ENCODE measurements around the gene NINL. TPM values are rescaled to one million over a fixed set of nuclear protein-coding genes. Genes with fewer than 3 reads are reported as not detected.

The NINL gene
- total and polyA plus RNA-seq, 4 donors = 1.9 to 3.6 (median 2.8) TPM

GRCh38 chr20:25552977-25553376, 32.4 kb downstream of the NINL start:
- Histone ChIP-seq H3K27ac (ENCODE audit: low read depth in 1 of 2, low read length in 2 of 2) (no peak overlapping the region), H3K36me3 (ENCODE audit: control insufficient read depth in 4 of 4, insufficient read depth in 3 of 4, low read depth in 1 of 4, low read length in 3 of 4) (no peaks in the 10 kb centered on the region), H3K9ac (ENCODE audit: low read depth in 1 of 2, low read length in 2 of 2) (no peak overlapping the region), H3K9me3 (ENCODE audit: control insufficient read depth in 4 of 4, low read length in 3 of 4) (no peaks in the 10 kb centered on the region), H3K4me3 (ENCODE audit: low read depth in 1 of 3, low read length in 3 of 3) (no peak overlapping the region), H3K4me1 (ENCODE audit: control insufficient read depth in 4 of 4, insufficient read depth in 4 of 4, low read length in 3 of 4) (peaks cover 0 to 12% (median 6%) of the 10 kb centered on the region in 4 donors), H3K27me3 (ENCODE audit: control insufficient read depth in 4 of 4, insufficient read depth in 4 of 4, low read length in 3 of 4) (no peaks in the 10 kb centered on the region)
- no peak for DNase-seq (ENCODE audit: low spot score)
- whole genome bisulfite sequencing = 96% methylated on average over 5 of the region's 5 CpGs
- TF ChIP-seq REST (IDR thresholded peaks at IDR 0.05) (no peak), FOXA2 (IDR thresholded peaks at IDR 0.05) (no peak), ATF3 (IDR thresholded peaks at IDR 0.05) (no peak), CTCF (IDR thresholded peaks at IDR 0.05; ENCODE audit: low read depth, low read length, missing input control) (no peak), YY1 (IDR thresholded peaks at IDR 0.05) (no peak), HNF4G (IDR thresholded peaks at IDR 0.05) (no peak)

GRCh38 chr20:25551413-25552215, 33.7 kb downstream of the NINL start:
- no peaks in the 10 kb centered on the region for H3K9me3 ChIP-seq (ENCODE audit: control insufficient read depth in 4 of 4, low read length in 3 of 4)
- no peaks in the 10 kb centered on the region for H3K36me3 ChIP-seq (ENCODE audit: control insufficient read depth in 4 of 4, insufficient read depth in 3 of 4, low read depth in 1 of 4, low read length in 3 of 4)
- no peak overlapping the region for H3K4me3 ChIP-seq (ENCODE audit: low read depth in 1 of 3, low read length in 3 of 3)
- no peak overlapping the region for H3K9ac ChIP-seq (ENCODE audit: low read depth in 1 of 2, low read length in 2 of 2)
- 88% methylated on average over 6 of the region's 6 CpGs for WGBS
- H3K4me1 ChIP-seq (ENCODE audit: control insufficient read depth in 4 of 4, insufficient read depth in 4 of 4, low read length in 3 of 4) = peaks cover 0 to 12% (median 6%) of the 10 kb centered on the region in 4 donors
- no peaks in the 10 kb centered on the region for H3K27me3 ChIP-seq (ENCODE audit: control insufficient read depth in 4 of 4, insufficient read depth in 4 of 4, low read length in 3 of 4)
- no peak overlapping the region for H3K27ac ChIP-seq (ENCODE audit: low read depth in 1 of 2, low read length in 2 of 2)
- no peak for DNase-seq (ENCODE audit: low spot score)
- TF ChIP-seq RAD21 (IDR thresholded peaks at IDR 0.05) (no peak), GABPA (IDR thresholded peaks at IDR 0.05 in 1 of 2, conservative IDR thresholded peaks at IDR 0.05 in 1 of 2) (no peak), HNF4G (IDR thresholded peaks at IDR 0.05) (no peak), FOXA2 (IDR thresholded peaks at IDR 0.05) (no peak), ATF3 (IDR thresholded peaks at IDR 0.05) (no peak), REST (IDR thresholded peaks at IDR 0.05) (no peak), TAF1 (conservative IDR thresholded peaks at IDR 0.05) (no peak), RXRA (IDR thresholded peaks at IDR 0.05) (no peak), EGR1 (IDR thresholded peaks at IDR 0.05; ENCODE audit: low read depth in 2 of 2) (no peak), YY1 (IDR thresholded peaks at IDR 0.05) (no peak), NR2F2 (IDR thresholded peaks at IDR 0.05) (no peak), CTCF (IDR thresholded peaks at IDR 0.05; ENCODE audit: low read depth, low read length, missing input control) (no peak), ZBTB33 (IDR thresholded peaks at IDR 0.05) (no peak), JUND (IDR thresholded peaks at IDR 0.05) (no peak), HNF4A (conservative IDR thresholded peaks at IDR 0.05) (no peak), SP1 (IDR thresholded peaks at IDR 0.05) (no peak)

Measured in liver (tissue), 9 donors.